GM18909 (cell line): Measurements from ENCODE around the gene NRG3.

Experiments used
- ATAC-seq: cut with Tn5 transposase; IDR thresholded peaks from one replicate; pipeline ENCODE4 v1.9.1; 2021; ENCODE audit warnings: mild to moderate bottlenecking; ENCODE audit not compliant: unreplicated experiment, poor library complexity

Gene NRG3

DNA sequence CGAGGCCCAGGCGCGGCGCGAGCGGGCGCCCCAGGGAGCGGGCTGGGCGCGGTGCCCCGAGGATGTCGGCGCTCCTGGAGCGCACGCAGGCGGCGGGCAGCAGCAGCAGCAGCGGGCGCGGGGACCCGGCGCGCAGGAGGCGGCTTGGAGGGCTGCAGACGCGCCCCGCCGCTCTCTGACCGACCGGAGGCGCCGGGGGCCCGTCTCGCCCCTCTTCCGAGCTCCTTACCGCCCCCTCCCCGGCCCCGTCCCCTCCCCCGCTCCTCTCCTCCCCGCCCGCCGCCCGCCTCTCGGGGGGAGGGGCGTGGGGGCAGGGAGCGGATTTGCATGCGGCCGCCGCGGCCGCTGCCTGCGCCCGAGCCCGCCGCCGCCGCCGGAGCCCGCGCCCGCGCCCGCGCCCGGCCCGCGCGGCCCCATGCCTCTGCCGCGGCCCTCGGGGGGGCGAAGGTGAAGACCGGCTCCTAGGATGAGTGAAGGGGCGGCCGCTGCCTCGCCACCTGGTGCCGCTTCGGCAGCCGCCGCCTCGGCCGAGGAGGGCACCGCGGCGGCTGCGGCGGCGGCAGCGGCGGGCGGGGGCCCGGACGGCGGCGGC lies at the start of gene NRG3:
NRG3 (plus strand) TSS at position 320 of the 592 bp plus-strand sequence.
- ATAC-seq = peak; percentile 36

DNA sequence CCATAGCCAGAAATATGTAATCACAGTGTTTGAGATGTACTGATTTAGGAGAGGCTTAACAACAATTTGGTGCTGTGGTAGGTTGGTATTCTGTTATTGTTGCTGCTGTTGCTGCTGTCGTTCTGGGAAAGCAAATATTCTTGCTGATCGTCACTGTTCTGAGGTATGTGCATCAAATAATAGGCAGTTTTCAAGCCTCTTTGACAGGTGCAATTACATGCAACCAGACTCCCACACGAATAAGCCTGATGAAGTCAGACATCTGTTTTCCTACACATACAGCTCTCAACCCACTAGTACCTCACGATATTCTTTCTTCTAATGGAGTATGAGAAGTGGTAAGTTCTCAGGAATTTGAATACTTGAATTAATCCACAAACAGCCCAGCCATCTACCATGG lies 46.7 kb upstream of the NRG3 start:
- ATAC-seq = no peak

DNA sequence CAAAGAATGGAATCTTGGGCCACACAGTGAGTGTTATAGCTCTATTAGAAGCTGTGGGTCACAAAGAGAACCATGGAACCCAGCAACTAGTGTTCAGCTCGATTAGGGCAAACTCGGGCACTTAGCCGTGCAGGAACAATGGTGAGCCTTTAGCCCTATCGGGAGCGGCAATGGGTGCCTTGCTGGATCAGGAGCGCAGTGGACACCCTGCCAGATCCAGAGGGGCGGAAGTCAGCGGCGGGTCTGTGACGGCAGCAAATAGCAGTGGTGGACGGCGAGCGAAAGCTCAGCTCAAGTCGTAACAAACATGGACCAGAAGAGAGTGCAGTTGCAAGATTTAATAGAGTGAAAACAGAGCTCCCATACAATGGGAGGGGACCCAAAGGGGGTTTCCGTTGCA lies 43.9 kb upstream of the NRG3 start:
- no peak for ATAC-seq

DNA sequence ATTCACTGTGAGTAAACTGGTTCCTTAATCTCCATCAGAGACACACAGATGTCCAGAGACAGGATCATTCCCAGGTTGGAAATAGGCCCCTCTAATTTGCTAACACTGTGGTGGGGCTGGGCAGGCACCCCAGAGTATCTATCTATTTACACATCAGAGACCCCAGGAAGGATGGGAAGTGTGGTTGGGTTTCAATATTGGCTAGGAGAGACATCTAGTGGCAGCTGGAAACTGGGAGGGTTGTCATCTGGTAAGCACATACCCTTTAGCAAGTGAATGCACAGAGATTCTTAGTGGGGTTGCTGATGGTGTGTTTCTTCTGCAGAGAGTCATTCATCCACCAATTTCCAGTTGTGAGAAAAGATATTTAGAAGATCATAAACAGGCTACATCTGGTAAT lies 36.0 kb upstream of the NRG3 start:
- ATAC-seq = no peak

DNA sequence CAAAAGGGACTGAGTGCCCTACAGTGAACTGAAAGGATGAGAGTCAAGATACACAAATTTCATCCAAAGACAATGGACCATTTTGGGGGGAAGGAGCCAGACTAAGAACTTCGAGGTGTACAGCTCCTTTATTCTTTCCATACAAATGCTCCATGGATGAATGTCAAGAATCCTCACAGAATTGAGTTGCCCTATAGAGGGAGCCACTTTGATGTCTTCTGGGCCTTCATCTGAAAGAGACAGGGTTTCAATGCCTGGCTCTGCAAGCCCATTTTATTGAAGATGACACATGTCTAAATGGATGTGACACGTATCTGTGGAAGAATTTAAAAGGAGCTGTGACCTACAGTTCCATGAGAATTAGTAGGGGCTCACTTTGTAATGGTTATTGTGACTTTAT lies 32.0 kb upstream of the NRG3 start:
- ATAC-seq = no peak

DNA sequence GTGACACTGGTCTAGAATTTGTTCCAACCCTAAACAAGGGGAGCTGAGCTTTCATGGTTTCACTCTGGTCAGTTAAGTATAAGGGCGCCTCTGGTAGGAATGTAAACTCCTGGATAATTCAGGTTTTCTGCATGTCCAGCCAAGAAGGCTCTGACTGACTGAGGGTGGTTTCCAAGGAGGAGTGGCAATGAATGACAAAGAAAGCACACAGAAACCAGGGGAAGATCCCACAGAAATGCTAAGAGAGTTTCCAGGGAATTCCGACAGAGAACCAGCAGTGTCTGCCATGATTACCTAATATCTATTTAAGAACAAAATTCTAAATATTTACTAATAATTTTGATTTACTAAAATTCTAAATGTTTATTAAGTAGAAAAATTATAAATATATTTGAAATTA lies 27.3 kb upstream of the NRG3 start:
- no peak for ATAC-seq

DNA sequence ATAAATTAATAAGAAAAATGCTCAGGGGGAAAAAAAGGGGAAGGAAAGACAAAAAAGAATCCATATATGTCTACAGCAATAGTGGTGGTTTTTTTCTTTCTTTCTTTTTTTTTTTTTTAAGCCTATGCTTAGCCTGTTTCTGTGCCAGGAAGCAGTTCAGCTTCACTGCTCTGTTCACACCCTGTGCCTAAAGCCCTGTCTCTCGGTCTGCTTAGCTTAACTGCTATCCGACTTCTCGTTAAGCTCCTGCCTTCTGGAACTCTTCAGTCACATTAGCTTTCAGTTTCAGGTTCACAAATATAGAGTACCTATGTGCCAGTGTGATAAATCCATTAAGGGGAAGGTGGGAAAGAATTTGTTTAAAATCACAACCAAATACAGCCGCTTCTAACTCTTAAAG lies 26.5 kb upstream of the NRG3 start:
- no peak for ATAC-seq

DNA sequence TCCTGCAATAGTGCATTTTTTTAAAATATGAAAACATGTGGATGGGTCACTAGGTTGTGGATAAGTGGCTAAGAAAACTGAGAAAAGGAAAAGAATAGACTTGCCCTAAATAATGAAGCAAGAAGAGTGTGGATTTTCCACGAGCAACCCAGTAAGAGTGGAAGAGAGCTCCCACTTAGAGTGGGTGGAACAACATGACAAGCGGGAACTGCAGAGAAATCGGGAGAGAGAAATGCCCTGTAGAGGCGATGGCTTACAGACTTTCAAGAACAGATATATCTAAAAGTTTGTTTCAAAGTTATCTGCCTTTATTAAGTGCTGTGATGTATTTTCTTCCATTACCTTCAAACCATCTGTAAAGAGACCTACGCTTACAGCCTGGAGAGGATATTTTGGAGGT lies 26.1 kb upstream of the NRG3 start:
- no peak for ATAC-seq

DNA sequence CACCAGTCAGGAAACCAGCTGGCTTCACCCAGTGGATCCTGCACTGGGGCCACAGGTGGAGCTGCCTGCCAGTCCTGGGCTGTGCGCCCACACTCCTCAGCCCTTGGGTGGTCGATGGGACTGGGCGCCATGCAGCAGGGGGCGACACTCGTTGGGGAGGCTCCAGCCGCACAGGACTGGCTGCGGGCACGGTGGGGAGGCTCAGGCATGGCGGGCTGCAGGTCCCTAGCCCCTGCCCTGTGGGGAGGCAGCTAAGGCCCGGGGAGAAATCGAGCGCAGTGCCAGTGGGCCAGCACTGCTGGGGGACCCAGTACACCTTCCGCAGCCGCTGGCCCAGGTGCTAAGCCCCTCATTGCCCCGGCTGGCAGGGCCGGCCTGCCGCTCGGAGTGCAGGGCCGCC lies 12.4 kb upstream of the NRG3 start:
- no peak for ATAC-seq

DNA sequence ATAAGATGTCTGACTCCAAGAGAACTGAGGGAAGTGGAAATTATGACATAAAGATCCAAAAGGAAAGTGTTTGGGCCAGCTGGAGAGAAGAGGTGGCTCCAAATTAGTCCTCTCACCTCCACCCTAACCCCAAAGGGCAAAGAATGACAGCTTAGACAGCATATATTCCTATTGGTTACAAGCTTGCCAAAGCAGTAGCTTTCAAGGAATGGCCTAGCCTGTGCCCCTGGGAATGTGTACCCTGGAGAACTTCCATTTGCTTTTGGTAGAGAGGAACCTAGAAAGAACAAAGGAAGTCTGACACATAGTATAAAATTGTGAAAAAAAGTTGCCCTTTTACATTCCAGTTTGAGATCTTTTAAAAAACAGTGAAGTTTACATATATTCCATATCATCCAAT lies 11.2 kb upstream of the NRG3 start:
- ATAC-seq = no peak

DNA sequence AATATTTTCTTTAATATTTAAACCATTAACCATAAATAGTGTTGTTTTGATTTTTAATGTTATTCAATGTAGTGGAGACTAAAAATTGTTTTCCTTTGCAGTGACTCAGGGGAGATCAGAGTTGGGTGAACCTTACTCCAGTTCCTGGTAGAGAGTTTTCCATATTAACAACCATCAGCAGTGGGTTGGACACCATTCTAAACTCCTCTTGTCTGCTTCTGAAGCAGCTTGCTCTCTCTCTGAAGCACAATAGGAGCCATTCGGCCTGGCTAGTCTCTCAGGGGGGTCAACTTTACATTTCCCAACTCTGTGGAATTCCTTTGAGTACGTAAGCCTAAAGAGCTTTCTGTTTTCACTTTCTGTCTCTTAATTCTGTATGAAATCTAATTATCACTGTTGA lies 9.4 kb upstream of the NRG3 start:
- ATAC-seq = no peak

DNA sequence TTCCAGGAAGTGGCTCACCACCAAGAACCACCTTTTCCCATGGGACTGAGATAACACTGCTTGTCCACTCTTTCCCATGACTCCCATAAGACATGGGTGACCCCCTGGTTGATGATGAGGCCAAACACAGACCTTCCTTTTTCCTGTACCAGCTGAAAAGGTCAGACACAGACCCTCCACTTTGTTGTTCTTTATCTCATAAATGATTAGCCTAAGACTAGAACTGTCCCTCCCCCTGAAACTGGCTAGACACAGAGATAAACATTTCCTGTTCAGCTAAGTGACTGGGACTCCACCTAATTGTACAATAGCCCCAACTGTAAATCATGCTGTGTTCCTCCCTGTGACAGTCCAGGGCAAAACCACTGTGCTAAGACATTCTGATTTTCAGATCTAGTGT lies 8.2 kb upstream of the NRG3 start:
- peak; percentile 99 for ATAC-seq

DNA sequence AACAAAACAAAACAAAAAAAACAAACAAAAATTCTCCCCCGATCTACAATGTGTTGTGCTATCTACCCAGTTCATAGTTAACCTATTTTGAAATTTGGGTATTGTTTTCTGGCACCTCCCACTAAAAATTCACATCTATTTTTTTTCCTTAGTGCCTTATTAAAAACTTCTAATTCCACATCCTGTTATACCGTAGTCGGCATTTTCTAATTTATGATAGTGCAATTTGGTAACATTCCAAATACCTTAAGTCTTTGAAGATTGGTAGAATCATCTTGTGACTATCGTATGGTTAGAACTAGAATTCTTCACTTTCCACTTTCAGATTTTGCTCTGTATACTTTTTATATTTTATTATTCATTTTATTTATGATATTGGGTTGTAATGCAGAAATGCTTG lies 4.5 kb upstream of the NRG3 start:
- ATAC-seq = no peak

DNA sequence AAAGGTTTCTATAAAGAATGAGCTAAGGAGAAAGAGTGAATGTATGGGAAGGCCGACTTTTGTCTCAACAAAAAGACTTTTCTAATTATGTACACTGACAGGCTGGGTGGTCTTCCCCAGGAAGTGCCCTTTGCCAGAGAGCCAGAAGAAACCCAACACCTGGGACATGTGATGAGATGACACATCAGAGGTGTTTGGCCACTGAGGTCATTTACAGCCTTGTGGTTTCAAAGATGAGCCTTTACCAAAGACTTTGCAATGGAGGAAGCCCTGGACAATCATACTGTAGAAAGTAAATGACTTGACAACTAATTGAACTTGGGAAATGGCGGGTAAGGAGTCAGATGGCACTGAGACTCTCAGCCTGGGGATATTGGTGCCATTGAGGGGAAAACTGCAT lies 3.4 kb upstream of the NRG3 start:
- no peak for ATAC-seq

DNA sequence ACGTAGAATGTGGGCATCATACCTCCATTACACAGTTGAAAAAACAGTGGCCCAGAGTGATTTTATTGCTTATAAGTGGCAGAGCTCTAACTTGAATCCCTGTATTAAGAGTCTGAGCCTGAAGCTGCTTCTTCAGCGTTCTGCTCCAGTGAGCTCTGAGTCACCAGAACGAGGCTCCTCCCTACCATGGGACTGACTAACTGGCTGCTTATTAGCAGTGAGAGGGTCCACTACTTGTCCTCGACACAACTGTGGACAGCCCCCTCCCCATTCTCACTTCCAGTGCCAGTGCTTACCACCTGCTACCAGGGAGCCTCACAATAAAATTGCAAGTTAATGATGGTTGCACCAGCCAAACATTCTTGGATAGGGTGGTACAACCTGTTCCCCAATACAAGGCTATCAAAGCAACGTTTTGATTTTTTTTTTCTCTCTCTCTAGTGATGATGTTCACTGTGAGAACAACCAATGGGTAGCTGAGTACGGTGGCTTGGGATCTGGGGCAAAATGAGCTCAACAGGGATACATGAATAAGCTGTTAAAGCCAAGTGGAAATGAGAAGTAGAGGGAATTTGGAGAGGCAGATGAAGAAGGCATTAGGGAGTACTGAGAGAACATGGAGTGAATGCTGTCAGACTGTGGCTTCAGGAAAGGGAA lies 2.7 kb upstream of the NRG3 start:
- ATAC-seq = no peak

DNA sequence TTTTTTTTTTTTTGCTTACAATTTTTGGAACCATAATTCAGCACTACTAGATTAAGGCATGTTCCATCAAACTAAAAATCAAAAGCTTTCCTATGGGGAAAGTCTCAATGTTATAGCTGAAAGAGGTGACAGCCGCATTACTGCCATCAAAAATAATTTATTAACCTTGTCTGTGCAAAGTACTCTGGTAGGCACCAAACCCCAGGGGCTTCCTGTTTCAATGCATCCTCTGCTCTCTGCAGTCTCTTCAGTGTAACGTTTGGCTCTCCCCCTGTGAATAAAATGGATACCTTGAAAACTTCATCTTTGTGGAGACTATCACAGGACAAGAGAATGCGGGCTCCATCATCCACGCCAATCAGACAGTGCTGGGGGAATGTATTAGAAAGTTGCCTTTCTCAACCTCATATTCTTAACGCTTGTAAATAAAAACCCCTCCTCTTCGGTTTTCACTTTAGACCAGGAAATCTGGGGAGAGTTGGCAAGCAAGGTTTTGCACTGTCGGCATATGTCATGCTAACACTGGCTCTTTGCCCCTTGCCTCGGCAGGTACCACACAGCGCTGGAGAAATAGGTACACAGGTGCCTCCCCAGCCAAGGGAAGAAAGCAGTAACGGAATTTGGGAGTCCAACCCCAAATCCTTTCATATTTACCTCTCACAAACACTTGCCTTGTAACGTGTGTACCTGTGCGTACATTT lies 1.6 kb upstream of the NRG3 start:
- ATAC-seq = no peak

DNA sequence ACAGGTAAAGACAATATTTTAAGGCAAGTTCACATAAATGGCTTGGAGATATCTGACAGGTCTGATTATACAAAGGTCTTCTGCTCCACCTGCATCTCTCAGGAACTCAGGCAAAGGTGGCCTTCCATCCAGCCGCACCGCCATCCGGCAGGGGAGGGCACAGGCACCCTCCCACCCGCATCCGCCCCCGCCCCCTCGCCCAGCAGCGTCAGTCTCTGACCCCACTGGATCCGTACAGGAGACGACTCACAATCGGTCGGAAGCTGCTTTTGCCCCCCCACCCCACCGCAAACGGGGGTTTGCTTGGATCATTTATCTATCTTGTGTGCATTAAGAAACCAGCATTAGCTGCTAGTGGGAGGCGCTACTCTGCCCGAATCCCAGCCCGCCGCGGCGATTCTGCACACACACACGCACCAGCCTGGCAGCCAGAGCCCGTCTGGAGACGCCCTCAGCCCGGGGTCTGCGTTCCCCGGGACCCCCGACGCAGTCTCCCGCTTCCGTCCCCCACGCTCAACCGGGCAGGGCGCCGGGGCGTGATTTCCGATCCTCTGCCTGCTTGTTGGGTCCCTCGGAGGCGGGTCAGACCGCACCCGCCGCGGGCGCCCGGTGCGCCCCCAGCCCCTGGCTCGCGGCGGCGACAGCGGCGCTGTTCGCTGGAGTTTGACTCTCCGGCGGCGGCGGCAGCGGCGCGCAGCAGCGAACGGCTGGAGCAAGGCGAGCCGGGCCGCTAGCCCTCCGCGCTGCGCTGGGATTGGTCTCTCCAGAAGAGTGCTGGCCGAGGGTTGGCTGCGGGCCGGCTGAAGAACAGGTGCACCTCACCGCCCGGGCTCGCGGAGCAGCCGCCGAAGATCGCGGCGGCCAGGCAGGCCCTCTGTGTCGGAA lies 820 bp upstream of the NRG3 start:
- ATAC-seq = peak; percentile 52

DNA sequence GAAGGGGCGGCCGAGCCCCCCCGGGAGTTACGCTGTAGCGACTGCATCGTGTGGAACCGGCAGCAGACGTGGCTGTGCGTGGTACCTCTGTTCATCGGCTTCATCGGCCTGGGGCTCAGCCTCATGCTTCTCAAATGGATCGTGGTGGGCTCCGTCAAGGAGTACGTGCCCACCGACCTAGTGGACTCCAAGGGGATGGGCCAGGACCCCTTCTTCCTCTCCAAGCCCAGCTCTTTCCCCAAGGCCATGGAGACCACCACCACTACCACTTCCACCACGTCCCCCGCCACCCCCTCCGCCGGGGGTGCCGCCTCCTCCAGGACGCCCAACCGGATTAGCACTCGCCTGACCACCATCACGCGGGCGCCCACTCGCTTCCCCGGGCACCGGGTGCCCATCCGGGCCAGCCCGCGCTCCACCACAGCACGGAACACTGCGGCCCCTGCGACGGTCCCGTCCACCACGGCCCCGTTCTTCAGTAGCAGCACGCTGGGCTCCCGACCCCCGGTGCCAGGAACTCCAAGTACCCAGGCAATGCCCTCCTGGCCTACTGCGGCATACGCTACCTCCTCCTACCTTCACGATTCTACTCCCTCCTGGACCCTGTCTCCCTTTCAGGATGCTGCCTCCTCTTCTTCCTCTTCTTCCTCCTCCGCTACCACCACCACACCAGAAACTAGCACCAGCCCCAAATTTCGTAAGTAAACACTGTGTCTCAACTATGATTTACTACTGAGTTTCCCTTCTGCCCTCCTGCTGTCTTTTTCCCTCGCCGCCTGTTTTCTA lies 666 bp downstream of the NRG3 start:
- no peak for ATAC-seq

DNA sequence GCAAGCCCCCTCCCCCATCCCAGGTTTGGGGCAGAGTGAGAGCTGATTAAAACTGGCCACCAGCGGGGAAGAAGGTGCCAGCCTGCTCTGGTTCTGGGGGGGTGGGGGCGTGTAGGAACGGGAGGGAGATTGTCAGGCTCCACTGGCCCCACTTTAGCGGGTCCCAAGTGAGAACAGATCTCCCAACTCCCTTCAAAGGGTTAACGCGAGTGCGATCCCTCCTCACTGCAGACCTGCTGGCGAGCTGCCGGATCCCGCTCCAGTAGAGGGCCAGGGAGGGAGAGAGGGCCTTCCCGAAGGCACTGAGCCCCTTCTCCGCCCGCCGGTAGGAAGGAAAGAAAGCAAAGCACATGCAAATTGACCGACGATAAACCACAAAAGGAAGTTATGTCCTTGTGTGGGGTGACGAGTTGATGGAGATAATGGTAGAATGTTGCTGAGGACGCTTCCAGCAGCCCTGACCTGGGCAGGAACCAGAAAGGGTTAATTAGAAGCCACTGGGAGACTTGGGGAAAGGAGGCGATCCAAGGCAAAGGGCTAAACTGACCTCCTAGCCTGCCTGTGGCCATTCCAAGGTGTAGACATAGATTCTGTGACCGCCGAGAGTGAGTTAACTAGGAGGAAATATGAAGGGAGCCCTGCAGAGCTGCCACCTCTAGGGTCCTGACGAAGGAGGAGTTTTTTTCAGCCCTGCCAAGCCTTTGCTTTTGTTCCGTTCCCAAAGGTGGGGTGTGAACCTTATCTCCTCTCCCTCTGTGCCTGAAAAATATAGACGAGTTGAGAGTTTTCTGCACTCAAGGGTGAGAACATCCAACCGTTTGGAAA lies 1.5 kb downstream of the NRG3 start:
- no peak for ATAC-seq
